HEK293 (cell line): ENCODE measurements around the gene ISCU.

Source experiments
- EGR2 ChIP-seq: fragments of 450-650 bp; formaldehyde crosslinking; IDR thresholded peaks from 2 replicates; pipeline ENCODE4 v1.5.1; 2016; ENCODE audit warnings: low read depth, missing biosample characterization, missing genetic modification characterization
- ELK4 ChIP-seq: IDR thresholded peaks from 2 replicates; pipeline ENCODE4 v1.6.1; 2011; ENCODE audit warnings: mild to moderate bottlenecking, low read depth, low read length, borderline replicate concordance
- HOXA7 ChIP-seq: sonication (generic); formaldehyde crosslinking; IDR thresholded peaks from 2 replicates; pipeline ENCODE4 v1.8.1; 2022; ENCODE audit warnings: missing genetic modification reagents, borderline replicate concordance
- KLF16 ChIP-seq: fragments of 450-650 bp; formaldehyde crosslinking; IDR thresholded peaks from 2 replicates; pipeline ENCODE4 v1.5.1; 2017; ENCODE audit warnings: missing biosample characterization, missing genetic modification characterization
- KLF8 ChIP-seq: fragments of 450-650 bp; formaldehyde crosslinking; IDR thresholded peaks from 2 replicates; pipeline ENCODE4 v1.5.1; 2016; ENCODE audit warnings: missing biosample characterization, missing genetic modification characterization
- PATZ1 ChIP-seq: fragments of 450-650 bp; formaldehyde crosslinking; IDR thresholded peaks from 2 replicates; pipeline ENCODE4 v1.5.1; 2016; ENCODE audit warnings: missing biosample characterization, missing genetic modification characterization
- PRDM1 ChIP-seq: fragments of 450-650 bp; formaldehyde crosslinking; IDR thresholded peaks from 2 replicates; pipeline ENCODE4; 2016; ENCODE audit warnings: missing biosample characterization, missing genetic modification characterization
- WT1 ChIP-seq: fragments of 450-650 bp; formaldehyde crosslinking; IDR thresholded peaks from 2 replicates; pipeline ENCODE4 v1.5.1; 2016; ENCODE audit warnings: missing biosample characterization, missing genetic modification characterization
- YY2 ChIP-seq: fragments of 450-650 bp; formaldehyde crosslinking; IDR thresholded peaks from 2 replicates; pipeline ENCODE4 v1.5.1; 2016; ENCODE audit warnings: missing biosample characterization, missing genetic modification characterization
- ZBTB1 ChIP-seq: fragments of 450-650 bp; formaldehyde crosslinking; IDR thresholded peaks from 2 replicates; pipeline ENCODE4 v1.5.1; 2016; ENCODE audit warnings: missing biosample characterization, missing genetic modification characterization
- ZBTB10 ChIP-seq: fragments of 450-650 bp; formaldehyde crosslinking; IDR thresholded peaks from 2 replicates; pipeline ENCODE4 v1.5.1; 2016; ENCODE audit warnings: missing biosample characterization, missing genetic modification characterization
- ZBTB11 ChIP-seq: fragments of 450-650 bp; formaldehyde crosslinking; conservative IDR thresholded peaks from 2 replicates; pipeline ENCODE4 v1.5.1; 2016; ENCODE audit warnings: low read depth, missing biosample characterization, missing genetic modification characterization
- ZBTB21 ChIP-seq: fragments of 450-650 bp; formaldehyde crosslinking; IDR thresholded peaks from 2 replicates; pipeline ENCODE4 v1.5.1; 2017; ENCODE audit warnings: missing biosample characterization, missing genetic modification characterization
- ZNF112 ChIP-seq: fragments of 450-650 bp; formaldehyde crosslinking; IDR thresholded peaks from 2 replicates; pipeline ENCODE4 v1.5.0; 2017; ENCODE audit warnings: missing biosample characterization, missing genetic modification characterization
- ZNF146 ChIP-seq: fragments of 450-650 bp; formaldehyde crosslinking; IDR thresholded peaks from 2 replicates; pipeline ENCODE4 v1.5.1; 2016; ENCODE audit warnings: missing biosample characterization, missing genetic modification characterization
- ZNF175 ChIP-seq: fragments of 450-650 bp; formaldehyde crosslinking; IDR thresholded peaks from 2 replicates; pipeline ENCODE4 v1.5.1; 2016; ENCODE audit warnings: missing biosample characterization, missing genetic modification characterization
- ZNF184 ChIP-seq: fragments of 450-650 bp; IDR thresholded peaks from 2 replicates; pipeline ENCODE4 v1.5.1; 2018; ENCODE audit warnings: missing biosample characterization, mild to moderate bottlenecking, missing genetic modification characterization
- ZNF211 ChIP-seq: fragments of 450-650 bp; formaldehyde crosslinking; IDR thresholded peaks from 2 replicates; pipeline ENCODE4 v1.5.1; 2016; ENCODE audit warnings: low read depth, missing biosample characterization, missing genetic modification characterization
- ZNF214 ChIP-seq: fragments of 450-650 bp; formaldehyde crosslinking; IDR thresholded peaks from 2 replicates; pipeline ENCODE4 v1.5.1; 2017; ENCODE audit warnings: missing biosample characterization, mild to moderate bottlenecking, missing genetic modification characterization, borderline replicate concordance
- ZNF350 ChIP-seq: fragments of 450-650 bp; formaldehyde crosslinking; IDR thresholded peaks from 2 replicates; pipeline ENCODE4 v1.5.0; 2017; ENCODE audit warnings: missing biosample characterization, mild to moderate bottlenecking, missing genetic modification characterization
- ZNF37A ChIP-seq: fragments of 450-650 bp; IDR thresholded peaks from 2 replicates; pipeline ENCODE4 v1.5.1; 2018; ENCODE audit warnings: missing biosample characterization, missing genetic modification characterization
- ZNF416 ChIP-seq: fragments of 450-650 bp; formaldehyde crosslinking; IDR thresholded peaks from 2 replicates; pipeline ENCODE4 v1.5.1; 2016; ENCODE audit warnings: missing biosample characterization, missing genetic modification characterization
- ZNF600 ChIP-seq: fragments of 450-650 bp; formaldehyde crosslinking; IDR thresholded peaks from 2 replicates; pipeline ENCODE4 v1.5.1; 2016; ENCODE audit warnings: missing biosample characterization, missing genetic modification characterization
- ZNF658 ChIP-seq: fragments of 450-650 bp; formaldehyde crosslinking; IDR thresholded peaks from 2 replicates; pipeline ENCODE4; 2016; ENCODE audit warnings: missing biosample characterization, missing genetic modification characterization
- ZNF677 ChIP-seq: fragments of 450-650 bp; IDR thresholded peaks from 2 replicates; pipeline ENCODE4 v1.5.0; 2018; ENCODE audit warnings: missing biosample characterization, mild to moderate bottlenecking, missing genetic modification characterization, moderate library complexity
- ZNF785 ChIP-seq: fragments of 450-650 bp; formaldehyde crosslinking; IDR thresholded peaks from 2 replicates; pipeline ENCODE4 v1.5.1; 2016; ENCODE audit warnings: missing biosample characterization, missing genetic modification characterization
- TF ChIP-seq, protein P1 (sequence below): fragments of 450-650 bp; formaldehyde crosslinking; IDR thresholded peaks from 2 replicates; pipeline ENCODE4 v1.5.1; 2017; ENCODE audit warnings: missing biosample characterization, missing genetic modification characterization
- TF ChIP-seq, protein P2 (sequence below): fragments of 450-650 bp; formaldehyde crosslinking; IDR thresholded peaks from 2 replicates; pipeline ENCODE4 v1.5.1; 2016; ENCODE audit warnings: missing biosample characterization, missing genetic modification characterization
- TF ChIP-seq, protein P3 (sequence below): fragments of 450-650 bp; formaldehyde crosslinking; IDR thresholded peaks from 2 replicates; pipeline ENCODE4 v1.5.1; 2016; ENCODE audit warnings: missing biosample characterization, missing genetic modification characterization

Gene ISCU

DNA sequence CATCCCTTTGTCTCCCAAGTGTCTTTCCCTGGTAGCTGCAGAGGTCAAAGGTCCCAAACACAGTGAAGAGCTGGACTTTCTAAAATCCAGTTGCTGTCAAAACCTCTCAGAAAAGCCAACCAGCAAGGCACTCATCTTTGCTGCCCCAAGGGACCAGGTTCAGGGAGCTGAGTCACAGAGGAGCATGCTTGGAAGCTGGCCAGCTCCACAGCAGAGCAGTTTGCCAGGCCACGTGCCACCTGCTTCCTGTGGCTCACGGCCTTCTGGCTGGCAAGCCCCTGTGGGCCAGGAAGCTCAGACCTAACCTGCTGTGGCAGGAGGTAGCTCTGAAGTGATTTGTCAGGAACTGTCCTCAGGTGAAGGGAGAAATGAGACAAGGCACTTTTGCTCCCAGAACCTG lies 3.6 kb downstream of the ISCU start (continued):
- TF ChIP-seq, protein P1, sequence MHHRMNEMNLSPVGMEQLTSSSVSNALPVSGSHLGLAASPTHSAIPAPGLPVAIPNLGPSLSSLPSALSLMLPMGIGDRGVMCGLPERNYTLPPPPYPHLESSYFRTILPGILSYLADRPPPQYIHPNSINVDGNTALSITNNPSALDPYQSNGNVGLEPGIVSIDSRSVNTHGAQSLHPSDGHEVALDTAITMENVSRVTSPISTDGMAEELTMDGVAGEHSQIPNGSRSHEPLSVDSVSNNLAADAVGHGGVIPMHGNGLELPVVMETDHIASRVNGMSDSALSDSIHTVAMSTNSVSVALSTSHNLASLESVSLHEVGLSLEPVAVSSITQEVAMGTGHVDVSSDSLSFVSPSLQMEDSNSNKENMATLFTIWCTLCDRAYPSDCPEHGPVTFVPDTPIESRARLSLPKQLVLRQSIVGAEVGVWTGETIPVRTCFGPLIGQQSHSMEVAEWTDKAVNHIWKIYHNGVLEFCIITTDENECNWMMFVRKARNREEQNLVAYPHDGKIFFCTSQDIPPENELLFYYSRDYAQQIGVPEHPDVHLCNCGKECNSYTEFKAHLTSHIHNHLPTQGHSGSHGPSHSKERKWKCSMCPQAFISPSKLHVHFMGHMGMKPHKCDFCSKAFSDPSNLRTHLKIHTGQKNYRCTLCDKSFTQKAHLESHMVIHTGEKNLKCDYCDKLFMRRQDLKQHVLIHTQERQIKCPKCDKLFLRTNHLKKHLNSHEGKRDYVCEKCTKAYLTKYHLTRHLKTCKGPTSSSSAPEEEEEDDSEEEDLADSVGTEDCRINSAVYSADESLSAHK: no peak
- TF ChIP-seq ELK4 (no peak), ZBTB21 (tag by site-specific recombination) (no peak), YY2 (tag by site-specific recombination) (no peak), ZNF350 (tag by site-specific recombination) (no peak), ZBTB10 (no peak), ZNF600 (tag by site-specific recombination) (peak; percentile 60; the same call in 1 of the 2 replicates), KLF8 (tag by site-specific recombination) (no peak), EGR2 (tag by site-specific recombination) (no peak), ZNF37A (tag by site-specific recombination) (no peak), ZNF112 (tag by site-specific recombination) (no peak), ZBTB11 (tag by site-specific recombination) (no peak), ZNF658 (tag by site-specific recombination) (no peak), ZNF677 (tag by site-specific recombination) (no peak), HOXA7 (no peak), ZNF175 (tag by site-specific recombination) (no peak), ZBTB1 (tag by site-specific recombination) (no peak), ZNF184 (tag by site-specific recombination) (no peak), ZNF214 (no peak), ZNF785 (tag by site-specific recombination) (no peak), WT1 (tag by site-specific recombination) (no peak), PRDM1 (tag by site-specific recombination) (no peak), ZNF211 (tag by site-specific recombination) (no peak), PATZ1 (tag by site-specific recombination) (no peak), ZNF416 (no peak), ZNF146 (tag by site-specific recombination) (no peak), KLF16 (tag by site-specific recombination) (no peak)
- TF ChIP-seq, protein P2, sequence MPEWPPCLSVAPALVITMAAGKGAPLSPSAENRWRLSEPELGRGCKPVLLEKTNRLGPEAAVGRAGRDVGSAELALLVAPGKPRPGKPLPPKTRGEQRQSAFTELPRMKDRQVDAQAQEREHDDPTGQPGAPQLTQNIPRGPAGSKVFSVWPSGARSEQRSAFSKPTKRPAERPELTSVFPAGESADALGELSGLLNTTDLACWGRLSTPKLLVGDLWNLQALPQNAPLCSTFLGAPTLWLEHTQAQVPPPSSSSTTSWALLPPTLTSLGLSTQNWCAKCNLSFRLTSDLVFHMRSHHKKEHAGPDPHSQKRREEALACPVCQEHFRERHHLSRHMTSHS (tag by site-specific recombination): no peak
- TF ChIP-seq, protein P3, sequence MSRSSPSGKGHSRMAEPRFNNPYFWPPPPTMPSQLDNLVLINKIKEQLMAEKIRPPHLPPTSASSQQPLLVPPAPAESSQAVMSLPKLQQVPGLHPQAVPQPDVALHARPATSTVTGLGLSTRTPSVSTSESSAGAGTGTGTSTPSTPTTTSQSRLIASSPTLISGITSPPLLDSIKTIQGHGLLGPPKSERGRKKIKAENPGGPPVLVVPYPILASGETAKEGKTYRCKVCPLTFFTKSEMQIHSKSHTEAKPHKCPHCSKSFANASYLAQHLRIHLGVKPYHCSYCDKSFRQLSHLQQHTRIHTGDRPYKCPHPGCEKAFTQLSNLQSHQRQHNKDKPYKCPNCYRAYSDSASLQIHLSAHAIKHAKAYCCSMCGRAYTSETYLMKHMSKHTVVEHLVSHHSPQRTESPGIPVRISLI (tag by site-specific recombination): no peak
